ENCODE data around the gene ST6GAL2.

DNA sequence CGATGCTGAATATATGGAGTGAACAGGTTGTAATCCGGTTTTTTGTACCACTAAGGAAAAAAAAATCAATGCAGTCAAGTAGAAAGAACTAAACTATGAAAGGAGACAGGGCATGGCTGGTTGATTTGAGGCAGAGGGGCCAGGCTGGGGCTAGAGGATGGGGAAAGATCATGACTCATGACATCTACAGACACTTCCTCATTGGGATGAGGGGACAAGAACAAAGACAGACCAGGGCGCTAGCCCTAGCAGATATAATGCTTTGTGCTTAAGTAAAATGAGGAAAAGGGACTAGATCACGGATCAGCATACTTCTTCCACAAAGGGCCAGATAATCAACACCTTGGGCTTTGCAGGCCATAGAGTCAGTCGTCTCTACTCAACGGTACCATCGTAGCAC, 55.8 kb downstream of the ST6GAL2 start:
- TF ChIP-seq, protein P1, sequence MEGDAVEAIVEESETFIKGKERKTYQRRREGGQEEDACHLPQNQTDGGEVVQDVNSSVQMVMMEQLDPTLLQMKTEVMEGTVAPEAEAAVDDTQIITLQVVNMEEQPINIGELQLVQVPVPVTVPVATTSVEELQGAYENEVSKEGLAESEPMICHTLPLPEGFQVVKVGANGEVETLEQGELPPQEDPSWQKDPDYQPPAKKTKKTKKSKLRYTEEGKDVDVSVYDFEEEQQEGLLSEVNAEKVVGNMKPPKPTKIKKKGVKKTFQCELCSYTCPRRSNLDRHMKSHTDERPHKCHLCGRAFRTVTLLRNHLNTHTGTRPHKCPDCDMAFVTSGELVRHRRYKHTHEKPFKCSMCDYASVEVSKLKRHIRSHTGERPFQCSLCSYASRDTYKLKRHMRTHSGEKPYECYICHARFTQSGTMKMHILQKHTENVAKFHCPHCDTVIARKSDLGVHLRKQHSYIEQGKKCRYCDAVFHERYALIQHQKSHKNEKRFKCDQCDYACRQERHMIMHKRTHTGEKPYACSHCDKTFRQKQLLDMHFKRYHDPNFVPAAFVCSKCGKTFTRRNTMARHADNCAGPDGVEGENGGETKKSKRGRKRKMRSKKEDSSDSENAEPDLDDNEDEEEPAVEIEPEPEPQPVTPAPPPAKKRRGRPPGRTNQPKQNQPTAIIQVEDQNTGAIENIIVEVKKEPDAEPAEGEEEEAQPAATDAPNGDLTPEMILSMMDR (optimal IDR thresholded peaks at IDR 0.05 in 1 of 3, IDR thresholded peaks at IDR 0.05 in 1 of 3, conservative IDR thresholded peaks at IDR 0.05 in 1 of 3; ENCODE audit: extremely low read depth in 1 of 3, insufficient read depth in 2 of 3, low read length in 3 of 3): no peak
- TF ChIP-seq EZH2 (IDR thresholded peaks at IDR 0.05; ENCODE audit: low read length): no peak

Data from keratinocyte (primary cell).